Panc1 (cell line): Measurements from ENCODE around the gene SH3PXD2B. TPM values are rescaled to one million over a fixed set of nuclear protein-coding genes. Genes with fewer than 3 reads are reported as not detected.

Source experiments
- ATAC-seq: fragments of 200-7000 bp; cut with Tn5 transposase; 2 replicates; pipeline ENCODE4 v1.9.1; 2020; ENCODE audit warnings: mild to moderate bottlenecking, moderate library complexity
- BruUV-seq: library from RNA; stranded (reverse); fragments of 400-500 nt; replicated peaks from 2 replicates; lab custom pipeline; 2021; lab: Mats Ljungman, UMichigan
- CTCF ChIA-PET: fragments of 300-600 bp; sonication (Branson Sonifier 250); formaldehyde crosslinking; loops from one replicate; lab custom pipeline; 2022; ENCODE audit warnings: antibody characterized with exemption; lab: Charles Lee
- POLR2A ChIA-PET: fragments of 300-600 bp; sonication (Branson Sonifier 250); formaldehyde crosslinking; loops from one replicate; lab custom pipeline; 2022; ENCODE audit warnings: antibody characterized with exemption; lab: Charles Lee
- DNase-seq: peaks from one replicate; pipeline ENCODE4 v3.0.0-alpha.2; 2010; ENCODE audit warnings: low read depth, low spot score
- H3K27ac ChIP-seq: 2 replicates; pipeline ENCODE4 v1.5.1; 2011; ENCODE audit warnings: mild to moderate bottlenecking, low read length, inconsistent platforms
- H3K27me3 ChIP-seq: fragments of 200-500 bp; sonication (Bioruptor generic); 2 replicates; pipeline ENCODE4 v1.6.0; 2014; ENCODE audit warnings: low read length, inconsistent platforms; ENCODE audit not compliant: control insufficient read depth, insufficient read depth
- H3K36me3 ChIP-seq: fragments of 200-500 bp; sonication (Bioruptor generic); 2 replicates; pipeline ENCODE4 v1.5.1; 2014; ENCODE audit warnings: inconsistent platforms, mild to moderate bottlenecking, low read length, moderate library complexity; ENCODE audit not compliant: control insufficient read depth, insufficient read depth
- H3K4me1 ChIP-seq: 2 replicates; pipeline ENCODE4 v1.5.1; 2011; ENCODE audit warnings: inconsistent platforms, mild to moderate bottlenecking, low read length, moderate library complexity; ENCODE audit not compliant: control insufficient read depth, insufficient read depth
- H3K4me3 ChIP-seq, 2 experiments: 2 replicates each; pipeline ENCODE4 v1.5.1; 2011 to 2012; ENCODE audit warnings: low read depth in 2 of 2, low read length in 2 of 2, mild to moderate bottlenecking in 2 of 2, inconsistent platforms in 1 of 2, moderate library complexity in 1 of 2
- H3K9me3 ChIP-seq: fragments of 200-500 bp; sonication (Bioruptor generic); 2 replicates; pipeline ENCODE4 v1.5.1; 2014; ENCODE audit warnings: low read depth, mild to moderate bottlenecking, inconsistent platforms, low read length, moderate library complexity; ENCODE audit not compliant: control insufficient read depth, insufficient read depth
- CTCF ChIP-seq: fragments of 450-650 bp; IDR thresholded peaks from 2 replicates; pipeline ENCODE4 v1.5.1; 2017; ENCODE audit warnings: mild to moderate bottlenecking
- POLR2AphosphoS5 ChIP-seq: IDR thresholded peaks from 2 replicates; pipeline ENCODE4 v1.6.1; 2012; ENCODE audit warnings: mild to moderate bottlenecking, low read depth, low read length, moderate library complexity
- SIN3A ChIP-seq: IDR thresholded peaks from 2 replicates; pipeline ENCODE4 v1.6.1; 2012; ENCODE audit warnings: low read depth, mild to moderate bottlenecking, low read length, moderate library complexity, borderline replicate concordance; ENCODE audit not compliant: insufficient read depth
- TCF7L2 ChIP-seq: IDR thresholded peaks from 2 replicates; pipeline ENCODE4 v1.6.1; 2011; ENCODE audit warnings: mild to moderate bottlenecking, low read depth, low read length, inconsistent platforms
- in situ Hi-C: cut with HindIII; loops from 2 replicates; pipeline ENCODE4 v1.10.0; 2016; ENCODE audit warnings: low sequenced_read_pairs, low pct_unique_long_range_greater_than_20kb
- intact Hi-C: fragments of 100-400 bp; cut with micrococcal nuclease; formaldehyde crosslinking; loops from one replicate; pipeline ENCODE4 v1.10.0; 2022; ENCODE audit not compliant: unreplicated experiment
- total RNA-seq: library from RNA; stranded (reverse); gene quantifications from one replicate; pipeline ENCODE4 v1.2.1, GENCODE V29; 2021; ENCODE audit not compliant: unreplicated experiment
- TF ChIP-seq, protein P1 (sequence below), 2 experiments: IDR thresholded peaks; 2 replicates each; pipeline ENCODE4 v1.6.1; 2011 to 2012; ENCODE audit warnings: low read depth in 2 of 2, control low read depth in 1 of 2, low read length in 1 of 2, mild to moderate bottlenecking in 1 of 2, moderate library complexity in 1 of 2; ENCODE audit not compliant: insufficient read depth in 1 of 2

Gene SH3PXD2B
- total RNA-seq, 1 experiment from 2014 or later: 39.7 TPM

DNA sequence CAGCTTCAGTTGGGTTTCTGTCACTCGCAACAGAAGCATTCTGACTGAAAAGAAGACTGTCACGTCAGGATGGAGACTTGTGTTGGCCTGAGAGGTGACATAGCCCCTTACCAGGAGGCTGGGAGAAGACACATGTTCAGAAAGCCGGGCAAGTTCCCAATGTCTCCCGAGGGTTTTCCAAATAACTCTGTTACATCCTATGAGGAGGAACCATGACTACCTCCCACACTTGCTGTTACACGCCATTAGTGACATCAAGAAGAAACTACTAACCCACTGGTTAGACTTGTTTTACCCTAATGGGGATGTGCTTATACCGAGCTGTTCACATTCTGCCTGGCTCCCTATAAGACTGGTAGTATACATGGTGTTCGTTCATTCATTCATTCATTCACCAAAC is 33.3 kb downstream of the SH3PXD2B start:
- intact Hi-C loops (no loop called here), in situ Hi-C loops (no loop called here)
- DNase-seq (no peak), ATAC-seq (no peak)
- TF ChIP-seq SIN3A (no peak), POLR2AphosphoS5 (no peak), TCF7L2 (no peak), CTCF (no peak)
- TF ChIP-seq, protein P1, sequence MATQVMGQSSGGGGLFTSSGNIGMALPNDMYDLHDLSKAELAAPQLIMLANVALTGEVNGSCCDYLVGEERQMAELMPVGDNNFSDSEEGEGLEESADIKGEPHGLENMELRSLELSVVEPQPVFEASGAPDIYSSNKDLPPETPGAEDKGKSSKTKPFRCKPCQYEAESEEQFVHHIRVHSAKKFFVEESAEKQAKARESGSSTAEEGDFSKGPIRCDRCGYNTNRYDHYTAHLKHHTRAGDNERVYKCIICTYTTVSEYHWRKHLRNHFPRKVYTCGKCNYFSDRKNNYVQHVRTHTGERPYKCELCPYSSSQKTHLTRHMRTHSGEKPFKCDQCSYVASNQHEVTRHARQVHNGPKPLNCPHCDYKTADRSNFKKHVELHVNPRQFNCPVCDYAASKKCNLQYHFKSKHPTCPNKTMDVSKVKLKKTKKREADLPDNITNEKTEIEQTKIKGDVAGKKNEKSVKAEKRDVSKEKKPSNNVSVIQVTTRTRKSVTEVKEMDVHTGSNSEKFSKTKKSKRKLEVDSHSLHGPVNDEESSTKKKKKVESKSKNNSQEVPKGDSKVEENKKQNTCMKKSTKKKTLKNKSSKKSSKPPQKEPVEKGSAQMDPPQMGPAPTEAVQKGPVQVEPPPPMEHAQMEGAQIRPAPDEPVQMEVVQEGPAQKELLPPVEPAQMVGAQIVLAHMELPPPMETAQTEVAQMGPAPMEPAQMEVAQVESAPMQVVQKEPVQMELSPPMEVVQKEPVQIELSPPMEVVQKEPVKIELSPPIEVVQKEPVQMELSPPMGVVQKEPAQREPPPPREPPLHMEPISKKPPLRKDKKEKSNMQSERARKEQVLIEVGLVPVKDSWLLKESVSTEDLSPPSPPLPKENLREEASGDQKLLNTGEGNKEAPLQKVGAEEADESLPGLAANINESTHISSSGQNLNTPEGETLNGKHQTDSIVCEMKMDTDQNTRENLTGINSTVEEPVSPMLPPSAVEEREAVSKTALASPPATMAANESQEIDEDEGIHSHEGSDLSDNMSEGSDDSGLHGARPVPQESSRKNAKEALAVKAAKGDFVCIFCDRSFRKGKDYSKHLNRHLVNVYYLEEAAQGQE (IDR thresholded peaks at IDR 0.05; ENCODE audit: insufficient read depth in 1 of 2, low read depth in 2 of 2, low read length in 1 of 2): no peak
- Histone ChIP-seq H3K27ac (no peak overlapping the region), H3K9me3 (no peaks in the 10 kb centered on the region), H3K27me3 (no peaks in the 10 kb centered on the region), H3K4me3 (no peak overlapping the region), H3K4me1 (0 out of 2 replicates have a peak, but pooled peaks cover 2% of the 10 kb centered on the region), H3K36me3 (no peaks in the 10 kb centered on the region)
- POLR2A ChIA-PET: no interaction called here
- BruUV-seq: no TSS peak
- CTCF ChIA-PET: no interaction called here

- Histone ChIP-seq H3K9me3 (no peaks in the 10 kb centered on the region), H3K4me1 (0 out of 2 replicates have a peak, but pooled peaks cover 2% of the 10 kb centered on the region), H3K27ac (no peak overlapping the region), H3K36me3 (no peaks in the 10 kb centered on the region), H3K27me3 (no peaks in the 10 kb centered on the region), H3K4me3 (no peak overlapping the region)
- TF ChIP-seq POLR2AphosphoS5 (no peak), TCF7L2 (no peak), CTCF (no peak), SIN3A (no peak)
- TF ChIP-seq, protein P1 (IDR thresholded peaks at IDR 0.05; ENCODE audit: insufficient read depth in 1 of 2, low read depth in 2 of 2, low read length in 1 of 2): no peak
- BruUV-seq: no TSS peak
- ATAC-seq (no peak), DNase-seq (no peak)
- in situ Hi-C loops: no loop called here
- ChIA-PET CTCF (no interaction called here), POLR2A (no interaction called here)
- intact Hi-C loops: no loop called here
Measured at GRCh38 chr5:172420235-172420939, 33.9 kb downstream of the SH3PXD2B start.
